Measurements from ENCODE around the gene NFAM1. TPM values are rescaled to one million over a fixed set of nuclear protein-coding genes. Genes with fewer than 3 reads are reported as not detected.

NFAM1 gene
- total RNA-seq, 1 donor from 2014 or later: not detected

GRCh38 chr22:42383287-42383686 is 48.9 kb downstream of the NFAM1 start:
- no peak for DNase-seq (ENCODE audit: extremely low spot score, unreplicated experiment)
- no peaks in the 10 kb centered on the region for H3K36me3 Mint-ChIP-seq (ENCODE audit: unreplicated experiment)
- no peaks in the 10 kb centered on the region for H3K4me1 Mint-ChIP-seq (ENCODE audit: unreplicated experiment)
- no peaks in the 10 kb centered on the region for H3K9me3 Mint-ChIP-seq (ENCODE audit: unreplicated experiment)
- no peak overlapping the region for H3K27ac Mint-ChIP-seq (ENCODE audit: unreplicated experiment)
- H3K4me3 Mint-ChIP-seq (ENCODE audit: unreplicated experiment): no peak overlapping the region
- TF ChIP-seq, protein P1, sequence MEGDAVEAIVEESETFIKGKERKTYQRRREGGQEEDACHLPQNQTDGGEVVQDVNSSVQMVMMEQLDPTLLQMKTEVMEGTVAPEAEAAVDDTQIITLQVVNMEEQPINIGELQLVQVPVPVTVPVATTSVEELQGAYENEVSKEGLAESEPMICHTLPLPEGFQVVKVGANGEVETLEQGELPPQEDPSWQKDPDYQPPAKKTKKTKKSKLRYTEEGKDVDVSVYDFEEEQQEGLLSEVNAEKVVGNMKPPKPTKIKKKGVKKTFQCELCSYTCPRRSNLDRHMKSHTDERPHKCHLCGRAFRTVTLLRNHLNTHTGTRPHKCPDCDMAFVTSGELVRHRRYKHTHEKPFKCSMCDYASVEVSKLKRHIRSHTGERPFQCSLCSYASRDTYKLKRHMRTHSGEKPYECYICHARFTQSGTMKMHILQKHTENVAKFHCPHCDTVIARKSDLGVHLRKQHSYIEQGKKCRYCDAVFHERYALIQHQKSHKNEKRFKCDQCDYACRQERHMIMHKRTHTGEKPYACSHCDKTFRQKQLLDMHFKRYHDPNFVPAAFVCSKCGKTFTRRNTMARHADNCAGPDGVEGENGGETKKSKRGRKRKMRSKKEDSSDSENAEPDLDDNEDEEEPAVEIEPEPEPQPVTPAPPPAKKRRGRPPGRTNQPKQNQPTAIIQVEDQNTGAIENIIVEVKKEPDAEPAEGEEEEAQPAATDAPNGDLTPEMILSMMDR (IDR thresholded peaks at IDR 0.05): no peak
- no peaks in the 10 kb centered on the region for H3K27me3 Mint-ChIP-seq (ENCODE audit: unreplicated experiment)

DNA sequence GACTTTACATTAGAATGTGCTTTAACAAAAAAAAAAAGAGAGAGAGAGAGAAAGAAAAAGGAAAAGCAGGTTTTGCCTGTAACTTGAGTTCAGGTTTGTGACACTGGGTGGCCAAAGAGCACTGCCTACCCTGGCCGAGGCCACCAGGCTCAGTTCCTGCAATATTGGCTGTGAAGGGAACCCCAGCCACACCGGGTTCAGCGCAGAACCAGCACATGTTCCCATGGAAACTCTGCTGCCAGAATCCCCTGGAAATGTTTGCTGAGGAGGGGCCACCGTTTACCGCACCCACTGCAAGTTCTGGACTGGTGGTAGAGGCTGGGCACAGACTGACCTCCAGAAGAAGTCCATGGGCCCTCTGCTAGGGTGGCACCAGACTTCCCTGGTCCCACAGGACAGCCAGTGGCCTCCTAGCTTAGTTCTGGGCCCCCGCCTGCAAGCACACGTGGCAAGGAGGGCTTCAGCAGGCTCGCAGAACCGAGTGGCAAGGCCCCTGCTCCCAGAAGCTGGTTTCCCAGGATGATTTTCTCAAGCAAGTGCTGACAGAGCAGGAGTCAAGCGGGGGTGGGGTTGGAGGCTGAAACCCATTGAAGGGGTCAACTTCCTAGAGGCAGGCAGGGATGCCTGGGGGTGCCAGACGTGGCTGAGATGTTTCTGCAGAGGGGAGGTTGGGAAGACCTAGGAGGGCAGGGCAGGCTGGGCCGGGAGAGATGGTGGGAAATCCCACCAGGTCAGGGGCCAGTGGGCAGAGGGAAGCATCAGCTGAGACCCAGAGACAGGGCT is 51.2 kb downstream of the NFAM1 start:
- DNase-seq (ENCODE audit: extremely low spot score, unreplicated experiment): no peak
- no peak overlapping the region for H3K27ac Mint-ChIP-seq (ENCODE audit: unreplicated experiment)
- H3K9me3 Mint-ChIP-seq (ENCODE audit: unreplicated experiment): no peaks in the 10 kb centered on the region
- TF ChIP-seq, protein P1 (IDR thresholded peaks at IDR 0.05): no peak
- peaks cover 9% of the 10 kb centered on the region for H3K4me1 Mint-ChIP-seq (ENCODE audit: unreplicated experiment)
- H3K36me3 Mint-ChIP-seq (ENCODE audit: unreplicated experiment): no peaks in the 10 kb centered on the region
- H3K4me3 Mint-ChIP-seq (ENCODE audit: unreplicated experiment): no peak overlapping the region
- peaks cover 2% of the 10 kb centered on the region for H3K27me3 Mint-ChIP-seq (ENCODE audit: unreplicated experiment)

DNA sequence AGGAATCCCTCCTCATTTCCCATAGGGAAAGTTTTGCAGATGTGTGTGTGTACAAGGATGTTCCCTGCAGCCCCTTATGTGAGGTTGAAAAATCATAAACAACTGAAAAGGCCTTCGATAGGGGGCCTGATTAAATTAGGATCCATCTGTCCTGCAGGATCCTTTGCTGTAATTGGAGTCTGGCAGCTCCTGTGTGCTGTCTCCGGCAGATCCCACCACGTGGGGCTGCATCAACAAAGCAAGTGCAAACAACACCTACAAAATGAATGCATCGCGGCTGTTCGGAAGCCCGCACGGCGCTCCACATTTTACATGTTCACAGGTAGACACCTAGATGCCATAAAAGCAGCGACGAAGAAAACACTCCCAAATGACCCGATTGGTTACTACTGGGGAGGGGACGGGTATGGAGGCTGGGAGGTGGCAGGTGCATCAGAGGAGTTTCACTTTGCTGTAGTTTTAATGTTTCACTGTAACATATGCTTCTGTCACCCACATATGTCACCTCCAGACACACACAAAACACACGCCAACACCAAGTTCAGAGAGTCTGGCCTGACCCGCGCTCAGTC is 52.2 kb downstream of the NFAM1 start:
- H3K4me3 Mint-ChIP-seq (ENCODE audit: unreplicated experiment): no peak overlapping the region
- H3K27me3 Mint-ChIP-seq (ENCODE audit: unreplicated experiment): peaks cover 2% of the 10 kb centered on the region
- H3K9me3 Mint-ChIP-seq (ENCODE audit: unreplicated experiment): no peaks in the 10 kb centered on the region
- H3K4me1 Mint-ChIP-seq (ENCODE audit: unreplicated experiment): peaks cover 9% of the 10 kb centered on the region
- no peak for DNase-seq (ENCODE audit: extremely low spot score, unreplicated experiment)
- TF ChIP-seq, protein P1 (IDR thresholded peaks at IDR 0.05): no peak
- no peaks in the 10 kb centered on the region for H3K36me3 Mint-ChIP-seq (ENCODE audit: unreplicated experiment)
- no peak overlapping the region for H3K27ac Mint-ChIP-seq (ENCODE audit: unreplicated experiment)

DNA sequence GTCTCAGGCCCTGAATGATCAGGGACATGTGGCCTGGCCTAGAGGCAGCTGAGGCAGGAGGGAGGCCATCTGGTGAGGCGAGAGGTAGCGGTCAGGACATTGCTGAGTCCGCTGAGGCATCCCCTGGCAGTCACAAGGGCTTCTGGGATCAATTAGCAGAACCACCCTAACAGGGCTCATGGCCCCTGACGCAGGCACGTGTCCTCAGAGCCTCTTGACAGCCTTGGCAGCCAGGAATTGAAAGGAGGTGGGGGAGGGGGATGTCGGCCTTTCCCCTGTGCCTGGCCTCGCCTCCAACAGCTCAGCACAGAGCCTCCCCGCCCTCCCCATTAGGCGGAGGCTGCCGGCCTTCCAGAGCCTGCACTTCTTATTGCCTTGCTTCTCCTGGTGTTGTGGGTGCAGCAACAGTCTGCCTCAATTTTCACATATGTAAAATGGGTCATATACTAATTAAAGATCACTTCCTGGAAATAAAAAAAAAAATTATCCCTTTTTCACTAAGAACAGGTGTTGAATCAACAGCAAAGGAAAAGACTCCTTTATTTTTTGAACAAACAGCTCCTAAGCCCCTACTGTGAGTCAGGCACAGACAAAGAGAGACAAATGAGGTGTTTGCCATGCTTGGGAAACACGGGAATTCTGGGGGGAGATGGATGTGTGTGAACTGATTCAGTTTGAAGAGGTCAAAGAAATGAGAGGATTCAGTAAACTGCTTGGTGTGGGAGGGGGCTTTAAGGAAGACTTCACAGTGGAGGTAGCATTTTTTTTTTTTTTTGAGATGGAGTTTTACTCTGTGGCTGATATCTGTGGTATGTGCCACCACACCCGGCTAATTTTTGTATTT is 55.3 kb downstream of the NFAM1 start:
- Mint-ChIP-seq H3K27ac (ENCODE audit: unreplicated experiment) (no peak overlapping the region), H3K9me3 (ENCODE audit: unreplicated experiment) (no peaks in the 10 kb centered on the region), H3K4me3 (ENCODE audit: unreplicated experiment) (no peak overlapping the region), H3K4me1 (ENCODE audit: unreplicated experiment) (peaks cover 13% of the 10 kb centered on the region), H3K27me3 (ENCODE audit: unreplicated experiment) (peaks cover 2% of the 10 kb centered on the region), H3K36me3 (ENCODE audit: unreplicated experiment) (no peaks in the 10 kb centered on the region)
- DNase-seq (ENCODE audit: extremely low spot score, unreplicated experiment): no peak
- TF ChIP-seq, protein P1 (IDR thresholded peaks at IDR 0.05): no peak

GRCh38 chr22:42375982-42376381 is 56.2 kb downstream of the NFAM1 start:
- Mint-ChIP-seq H3K36me3 (ENCODE audit: unreplicated experiment) (no peaks in the 10 kb centered on the region), H3K27me3 (ENCODE audit: unreplicated experiment) (peaks cover 2% of the 10 kb centered on the region), H3K4me3 (ENCODE audit: unreplicated experiment) (no peak overlapping the region), H3K9me3 (ENCODE audit: unreplicated experiment) (no peaks in the 10 kb centered on the region), H3K27ac (ENCODE audit: unreplicated experiment) (no peak overlapping the region), H3K4me1 (ENCODE audit: unreplicated experiment) (peaks cover 13% of the 10 kb centered on the region)
- TF ChIP-seq, protein P1 (IDR thresholded peaks at IDR 0.05): no peak
- DNase-seq (ENCODE audit: extremely low spot score, unreplicated experiment): no peak
